BLaER1 treated with 17β-estradiol and CSF1 and Interleukin-3, amounts not matched to agents 10 nM and 100 nM (cell line): ENCODE data around the gene SLC5A5.

Experiments used
- H3K27ac ChIP-seq, 11 experiments: shearing (Covaris generic); formaldehyde crosslinking; 2 replicates each; pipeline ENCODE4 v1.8.1; 2022
- H3K27me3 ChIP-seq, 11 experiments: shearing (Covaris generic); formaldehyde crosslinking; 2 replicates each; pipeline ENCODE4 v1.8.1; 2022
- H3K36me3 ChIP-seq, 11 experiments: shearing (Covaris generic); formaldehyde crosslinking; 2 replicates each; pipeline ENCODE4 v1.8.1; 2022
- H3K4me1 ChIP-seq, 10 experiments: shearing (Covaris generic); formaldehyde crosslinking; 2 replicates each; pipeline ENCODE4 v1.8.1; 2022
- H3K4me2 ChIP-seq, 11 experiments: shearing (Covaris generic); formaldehyde crosslinking; 2 replicates each; pipeline ENCODE4 v1.8.1; 2022
- H3K4me3 ChIP-seq, 10 experiments: shearing (Covaris generic); formaldehyde crosslinking; 2 replicates each; pipeline ENCODE4 v1.8.1; 2022
- H3K9ac ChIP-seq, 11 experiments: shearing (Covaris generic); formaldehyde crosslinking; 2 replicates each; pipeline ENCODE4 v1.8.1; 2022
- H3K9me3 ChIP-seq, 11 experiments: shearing (Covaris generic); formaldehyde crosslinking; replicated peaks in 1 of 11; 2 replicates each; pipeline ENCODE4 v1.8.1; 2022
- H4K20me1 ChIP-seq, 11 experiments: shearing (Covaris generic); formaldehyde crosslinking; 2 replicates each; pipeline ENCODE4 v1.8.1; 2022
- Cebpa-rat ChIP-seq, 11 experiments: shearing (Covaris generic); IDR thresholded peaks; 2 replicates each; pipeline ENCODE4 v1.8.1; 2022

Gene SLC5A5

GRCh38 chr19:17855280-17856152 lies 16.2 kb upstream of the SLC5A5 start:
- no peak overlapping the region for H3K27ac ChIP-seq
- H3K9me3 ChIP-seq: no peaks in the 10 kb centered on the region; a peak in 1 of 22 replicates
- TF ChIP-seq Cebpa-rat (IDR thresholded peaks at IDR 0.05): no peak
- no peak overlapping the region for H3K4me3 ChIP-seq
- H3K4me2 ChIP-seq: peak overlapping the region in 5 of 11 experiments; percentile 16 to 39 (median 29); a peak in 5 of 22 replicates
- H3K27me3 ChIP-seq: no peaks in the 10 kb centered on the region
- peaks cover 19 to 33% (median 22%) of the 10 kb centered on the region in 10 experiments for H3K4me1 ChIP-seq
- peaks cover 4 to 8% (median 6%) of the 10 kb centered on the region in 11 experiments; a peak in 21 of 22 replicates for H4K20me1 ChIP-seq
- peaks cover 0 to 5% (median 3%) of the 10 kb centered on the region in 11 experiments; a peak in 18 of 22 replicates for H3K36me3 ChIP-seq
- no peak overlapping the region for H3K9ac ChIP-seq

DNA sequence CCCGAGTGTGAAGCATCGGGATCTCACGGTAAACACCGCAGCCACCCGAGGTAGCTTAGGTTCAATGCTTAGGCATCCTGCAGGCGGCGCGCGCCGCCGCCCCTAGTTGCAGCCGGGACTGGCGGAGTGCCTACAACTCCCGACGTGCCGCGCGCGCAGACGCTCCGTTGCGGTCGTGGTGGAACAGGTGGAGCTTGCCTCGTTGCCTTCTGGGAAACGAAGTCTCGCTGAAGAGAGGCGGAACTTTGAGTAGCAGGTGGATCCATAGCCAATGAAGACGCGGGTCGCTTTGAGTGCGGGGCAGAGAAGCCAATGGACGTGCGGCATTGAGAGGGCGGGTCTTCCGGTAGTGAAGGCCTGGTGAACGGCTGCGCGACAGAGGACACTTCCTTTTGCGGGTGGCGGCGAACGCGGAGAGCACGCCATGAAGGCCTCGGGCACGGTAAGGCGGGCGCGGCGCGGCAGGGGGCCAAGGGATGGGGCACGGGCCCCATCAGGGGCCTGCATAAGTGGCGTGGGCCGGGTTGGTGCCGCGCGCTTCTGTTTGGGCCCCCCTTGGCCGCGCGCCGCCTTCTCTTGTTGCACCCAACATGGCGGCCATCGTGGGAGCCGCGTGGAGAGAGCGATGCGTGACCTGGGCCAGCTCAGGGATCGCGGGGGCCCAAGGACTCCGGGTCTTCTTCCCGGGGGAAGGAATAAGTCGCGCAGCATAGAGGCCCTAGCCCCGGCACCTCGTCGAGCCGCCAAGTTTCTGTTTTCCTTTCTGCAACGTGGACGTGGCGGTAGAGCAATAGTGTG lies 12.0 kb upstream of the SLC5A5 start, which contains the start of gene RPL18A:
Gene RPL18A, plus strand, starts transcription at position 378 of the 798 bp plus-strand sequence. Its CDS starts 47 bp downstream, at position 425.
- Histone ChIP-seq H3K27ac (peak within 1 kb of the TSS; percentile 87 to 100 (median 96)), H3K4me2 (peak within 1 kb of the TSS; percentile 82 to 100 (median 95)), H4K20me1 (peaks cover 46 to 50% (median 49%) of the 10 kb centered on the region in 11 experiments), H3K27me3 (no peaks in the 10 kb centered on the region), H3K4me3 (peak within 1 kb of the TSS; percentile 84 to 100 (median 94)), H3K36me3 (peaks cover 37 to 47% (median 45%) of the 10 kb centered on the region in 11 experiments), H3K9me3 (no peaks in the 10 kb centered on the region; a peak in 1 of 22 replicates), H3K4me1 (peaks cover 24 to 50% (median 33%) of the 10 kb centered on the region in 10 experiments), H3K9ac (peak within 1 kb of the TSS; percentile 92 to 100 (median 97))
- no peak for TF ChIP-seq Cebpa-rat (IDR thresholded peaks at IDR 0.05)

DNA sequence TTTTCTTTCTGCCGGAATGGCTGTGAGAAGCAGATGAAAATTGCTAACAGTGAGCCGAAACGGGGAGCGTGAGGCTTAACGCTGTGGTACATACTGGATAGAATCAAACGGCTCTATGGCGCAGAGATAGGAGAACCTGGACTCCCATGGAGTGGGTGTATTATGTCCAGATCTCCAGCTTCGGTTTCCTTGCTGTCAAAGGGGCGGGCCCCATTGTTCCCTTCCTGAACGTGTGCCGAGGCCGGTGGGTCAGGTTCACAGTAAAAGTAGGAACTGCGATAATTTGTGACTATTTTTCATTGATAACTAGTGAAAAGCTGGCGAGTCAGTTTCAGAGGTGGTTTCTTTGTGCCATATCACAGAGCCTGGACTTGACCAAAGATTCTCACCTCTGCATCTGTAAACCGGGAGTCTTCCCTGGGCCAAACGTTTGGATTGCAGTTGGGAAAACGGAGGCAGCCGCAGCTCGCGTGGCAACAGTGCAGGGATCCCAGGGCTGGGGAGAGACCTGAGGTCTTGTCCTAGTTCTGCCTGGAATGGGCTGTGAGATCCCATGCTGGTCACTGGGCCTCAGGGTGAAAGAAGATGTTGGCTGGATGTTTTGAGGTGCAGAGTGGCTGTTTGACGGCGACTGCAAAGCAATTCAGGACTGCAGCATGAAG lies 11.3 kb upstream of the SLC5A5 start:
- Histone ChIP-seq H3K9ac (peak overlapping the region; percentile 92 to 100 (median 97)), H3K36me3 (peaks cover 42 to 53% (median 52%) of the 10 kb centered on the region in 11 experiments), H4K20me1 (peaks cover 49 to 57% (median 55%) of the 10 kb centered on the region in 11 experiments), H3K4me2 (peak overlapping the region; percentile 82 to 100 (median 95)), H3K27me3 (no peaks in the 10 kb centered on the region), H3K9me3 (no peaks in the 10 kb centered on the region; a peak in 1 of 22 replicates), H3K27ac (peak overlapping the region; percentile 87 to 100 (median 96)), H3K4me1 (peaks cover 22 to 45% (median 32%) of the 10 kb centered on the region in 10 experiments), H3K4me3 (peak overlapping the region; percentile 84 to 100 (median 94))
- TF ChIP-seq Cebpa-rat (IDR thresholded peaks at IDR 0.05): no peak

DNA sequence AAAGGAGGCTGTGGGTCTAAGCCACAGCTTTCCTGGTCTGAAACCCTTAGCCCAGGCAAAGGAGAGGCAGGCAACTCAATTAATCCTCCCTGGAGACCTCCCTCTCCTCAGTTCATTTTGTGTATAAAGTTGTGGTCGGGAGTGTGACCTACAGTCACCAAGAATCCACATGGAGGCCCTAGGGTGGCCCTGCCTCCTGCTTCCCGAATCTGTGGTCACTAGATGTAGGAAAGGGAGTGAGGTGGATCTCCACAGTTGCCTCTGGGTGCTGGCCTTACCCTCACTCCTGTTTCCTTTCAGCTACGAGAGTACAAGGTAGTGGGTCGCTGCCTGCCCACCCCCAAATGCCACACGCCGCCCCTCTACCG lies 10.8 kb upstream of the SLC5A5 start:
- H3K4me3 ChIP-seq: peak overlapping the region; percentile 84 to 100 (median 94)
- peak overlapping the region; percentile 82 to 100 (median 95) for H3K4me2 ChIP-seq
- TF ChIP-seq Cebpa-rat (IDR thresholded peaks at IDR 0.05): no peak
- H3K27me3 ChIP-seq: no peaks in the 10 kb centered on the region
- no peaks in the 10 kb centered on the region; a peak in 1 of 22 replicates for H3K9me3 ChIP-seq
- peaks cover 49 to 62% (median 60%) of the 10 kb centered on the region in 11 experiments for H4K20me1 ChIP-seq
- peaks cover 22 to 45% (median 32%) of the 10 kb centered on the region in 10 experiments for H3K4me1 ChIP-seq
- peak overlapping the region; percentile 92 to 100 (median 97) for H3K9ac ChIP-seq
- H3K27ac ChIP-seq: peak overlapping the region; percentile 87 to 100 (median 96); a peak in 21 of 22 replicates
- peaks cover 42 to 56% (median 52%) of the 10 kb centered on the region in 11 experiments for H3K36me3 ChIP-seq

GRCh38 chr19:17861542-17862402 lies 10.0 kb upstream of the SLC5A5 start:
- Histone ChIP-seq H3K27ac (peak overlapping the region in 9 of 11 experiments; percentile 90 to 100 (median 97); a peak in 17 of 22 replicates), H3K4me2 (peak overlapping the region; percentile 82 to 100 (median 95)), H4K20me1 (peaks cover 49 to 67% (median 63%) of the 10 kb centered on the region in 11 experiments), H3K4me3 (peak overlapping the region; percentile 84 to 100 (median 94); a peak in 19 of 20 replicates), H3K27me3 (no peaks in the 10 kb centered on the region), H3K9ac (peak overlapping the region; percentile 92 to 100 (median 97)), H3K4me1 (peaks cover 22 to 45% (median 32%) of the 10 kb centered on the region in 10 experiments), H3K36me3 (peaks cover 42 to 56% (median 52%) of the 10 kb centered on the region in 11 experiments), H3K9me3 (no peaks in the 10 kb centered on the region; a peak in 1 of 22 replicates)
- no peak for TF ChIP-seq Cebpa-rat (IDR thresholded peaks at IDR 0.05)

DNA sequence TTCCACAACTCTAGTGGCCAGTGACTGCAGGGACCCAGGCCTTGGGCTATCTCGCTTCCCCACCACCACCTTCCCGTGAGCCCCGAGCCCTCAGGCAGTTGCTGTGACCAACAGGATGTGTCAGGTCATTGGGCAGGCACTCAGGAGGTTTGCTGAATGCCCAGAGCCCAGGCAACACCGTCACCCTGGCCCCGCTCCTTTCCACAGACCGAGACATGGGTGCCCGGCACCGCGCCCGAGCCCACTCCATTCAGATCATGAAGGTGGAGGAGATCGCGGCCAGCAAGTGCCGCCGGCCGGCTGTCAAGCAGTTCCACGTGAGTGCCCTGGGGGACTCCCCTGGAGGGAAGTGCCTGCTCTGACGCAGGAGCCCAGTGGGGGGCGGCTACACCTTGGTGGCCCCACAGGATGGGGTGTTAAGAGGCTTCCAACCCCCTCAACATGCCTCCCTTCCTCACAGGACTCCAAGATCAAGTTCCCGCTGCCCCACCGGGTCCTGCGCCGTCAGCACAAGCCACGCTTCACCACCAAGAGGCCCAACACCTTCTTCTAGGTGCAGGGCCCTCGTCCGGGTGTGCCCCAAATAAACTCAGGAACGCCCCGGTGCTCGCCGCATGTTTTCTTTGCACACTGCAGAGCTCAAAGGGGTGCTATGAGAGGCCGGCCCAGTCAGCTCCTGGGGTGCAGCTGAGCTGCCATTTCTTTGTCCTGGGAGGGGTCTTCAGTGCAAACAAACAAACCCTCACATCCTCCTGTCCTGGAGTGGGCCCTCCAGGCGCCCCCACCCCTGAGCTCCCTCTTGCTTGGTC lies 8.8 kb upstream of the SLC5A5 start:
- Histone ChIP-seq H4K20me1 (peaks cover 49 to 79% (median 64%) of the 10 kb centered on the region in 11 experiments), H3K27ac (peak overlapping the region in 7 of 11 experiments; percentile 95 to 97 (median 97); a peak in 11 of 22 replicates), H3K27me3 (no peaks in the 10 kb centered on the region; a peak in 1 of 22 replicates), H3K4me1 (peaks cover 22 to 45% (median 32%) of the 10 kb centered on the region in 10 experiments), H3K36me3 (peaks cover 42 to 56% (median 52%) of the 10 kb centered on the region in 11 experiments), H3K9ac (peak overlapping the region; percentile 92 to 100 (median 97); a peak in 19 of 22 replicates), H3K9me3 (no peaks in the 10 kb centered on the region; a peak in 1 of 22 replicates), H3K4me3 (peak overlapping the region in 7 of 10 experiments; percentile 84 to 100 (median 93); a peak in 12 of 20 replicates), H3K4me2 (peak overlapping the region; percentile 82 to 100 (median 95))
- no peak for TF ChIP-seq Cebpa-rat (IDR thresholded peaks at IDR 0.05)
